Islet precursor cell (in vitro differentiated cells): ENCODE results near the gene RDH14.

Experiments
- DNase-seq: peaks from one replicate; pipeline ENCODE4 v3.0.0-alpha.2; 2018

RDH14 gene

DNA sequence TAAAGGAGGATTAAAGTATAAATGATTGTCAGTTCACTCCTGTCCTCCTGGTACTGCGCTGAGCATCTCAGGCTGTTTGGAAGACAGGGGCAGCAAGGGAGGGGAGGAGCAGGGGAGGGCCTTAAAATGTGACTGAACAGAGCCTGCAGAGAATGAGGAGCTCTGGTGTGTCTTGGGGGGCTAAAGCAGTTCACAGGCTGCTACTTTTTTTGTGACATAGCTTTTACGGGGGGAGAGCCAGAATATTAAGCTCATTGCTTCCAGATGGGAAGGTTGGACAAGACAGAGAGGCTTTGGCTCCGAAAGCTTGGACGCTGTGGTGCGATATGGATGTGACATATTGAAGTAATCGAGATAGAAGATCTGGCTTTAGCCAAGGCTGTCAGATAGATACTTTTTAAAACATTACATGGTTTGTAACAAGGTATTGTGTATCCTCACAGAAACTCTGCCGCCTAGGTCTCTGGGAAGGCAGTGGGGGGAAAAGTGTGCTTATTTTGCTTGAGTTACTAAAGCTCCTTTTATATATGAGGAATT is 40.5 kb downstream of the RDH14 start:
- DNase-seq, result no peak

DNA sequence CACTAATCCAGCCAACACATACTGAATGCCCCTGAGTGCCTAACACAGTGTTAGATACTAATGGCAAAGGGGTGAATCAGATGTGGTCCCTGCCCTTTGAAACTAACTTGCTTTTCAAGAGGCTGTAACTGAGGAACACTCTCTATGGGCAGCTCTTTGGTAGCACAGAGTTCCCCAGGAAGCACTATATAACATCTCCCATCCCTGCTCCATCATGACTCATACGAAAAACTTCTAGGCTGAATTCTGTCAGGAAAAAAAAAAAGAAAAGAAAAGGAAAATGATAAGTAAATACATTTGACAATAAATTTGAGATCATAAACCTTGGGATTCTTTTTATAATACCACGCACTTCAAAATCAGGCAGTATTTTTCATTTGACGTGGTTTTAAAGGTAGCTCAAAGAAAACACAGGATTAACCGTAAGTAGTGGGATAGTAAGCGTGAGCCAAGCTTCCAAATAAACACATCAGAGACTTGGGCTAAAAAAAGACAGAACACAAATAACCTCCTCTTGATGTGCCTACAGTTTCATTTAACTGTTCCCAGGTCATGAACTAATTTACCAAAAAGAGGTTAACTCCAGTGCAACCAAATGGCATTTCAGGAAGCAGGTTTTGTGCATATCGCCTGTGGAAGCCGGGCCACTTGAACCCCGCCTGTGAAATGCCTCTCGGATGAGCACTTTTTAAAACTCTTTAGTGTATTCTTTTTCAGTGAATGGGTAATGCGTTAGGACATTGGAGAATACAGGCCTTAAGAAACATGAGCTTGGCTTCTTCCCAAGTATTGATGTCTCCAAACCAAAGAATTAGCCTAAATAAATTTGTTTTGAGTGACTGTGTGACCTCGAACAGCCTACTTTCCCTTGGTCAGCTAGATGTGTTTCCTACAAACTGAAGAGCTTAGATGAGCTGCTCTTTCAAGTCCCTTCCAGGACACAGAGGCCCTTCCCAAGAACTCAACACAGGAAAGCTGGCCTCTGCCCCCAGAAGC is 42.0 kb downstream of the RDH14 start:
- DNase-seq, result no peak

GRCh38 chr2:18517386-18517785 is 43.1 kb downstream of the RDH14 start:
- no peak for DNase-seq

DNA sequence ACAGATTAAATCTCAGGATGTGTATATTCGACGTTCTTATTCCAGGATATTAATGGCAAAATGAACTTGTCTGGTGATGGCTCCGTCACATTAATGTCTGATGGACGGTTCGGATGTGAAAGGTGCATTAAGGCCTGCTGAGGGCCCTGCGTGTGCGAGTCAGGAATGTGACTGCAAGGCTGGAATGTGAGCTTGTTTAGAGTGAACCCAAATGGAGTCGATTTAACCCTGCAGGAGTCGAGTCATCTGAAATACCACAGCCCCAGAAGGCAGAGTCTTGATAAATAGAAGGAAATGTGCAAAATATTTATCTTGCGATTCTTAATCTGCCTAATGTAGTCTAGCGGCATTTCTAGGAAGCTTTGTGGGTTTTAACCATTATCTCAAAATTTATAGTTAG is 44.3 kb downstream of the RDH14 start:
- peak; percentile 83 for DNase-seq

DNA sequence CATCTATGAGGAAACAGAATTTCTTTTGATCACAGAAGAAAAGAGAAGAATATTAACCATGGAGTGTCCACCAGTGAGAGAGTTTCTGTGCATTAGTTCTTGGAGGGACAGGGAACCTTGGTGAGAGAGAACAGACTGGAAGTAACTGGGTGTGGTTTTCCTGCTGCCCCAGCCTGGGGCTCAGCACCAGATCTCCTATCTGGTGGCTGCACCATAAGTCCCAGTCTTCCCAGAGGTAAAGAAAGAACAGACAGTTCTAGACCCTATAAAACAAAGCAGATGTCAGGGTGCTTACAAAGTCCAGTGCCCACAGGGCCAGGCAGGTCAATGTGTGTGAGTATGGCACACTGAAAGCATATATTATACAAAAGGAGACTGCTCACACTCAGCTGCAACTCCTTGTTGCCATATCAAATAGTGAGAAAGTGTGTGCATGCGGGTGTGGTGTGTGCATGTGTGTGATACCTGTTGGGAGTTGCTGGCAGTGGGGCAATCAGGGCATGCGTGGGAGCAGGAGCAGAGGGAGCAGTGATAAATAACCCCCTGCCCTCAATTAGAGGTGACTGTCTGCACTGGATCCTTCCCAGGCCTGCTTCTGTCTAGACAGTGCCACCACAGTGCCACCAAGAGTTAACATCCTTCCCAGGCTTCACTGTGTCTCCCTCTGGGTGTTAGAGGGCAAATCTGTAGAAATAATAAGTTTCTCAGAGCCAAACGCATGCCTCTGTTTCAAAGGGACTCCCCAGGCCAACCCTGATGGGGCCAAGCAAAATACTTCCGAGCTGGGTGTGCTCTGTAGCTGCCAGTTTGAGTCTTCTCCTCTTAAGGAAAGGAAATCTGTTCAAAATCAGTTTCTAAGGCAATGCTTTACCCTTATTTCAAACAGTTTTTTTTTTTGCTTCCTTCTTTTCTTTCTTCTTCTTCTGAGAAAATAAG is 45.7 kb downstream of the RDH14 start:
- peak; percentile 78 for DNase-seq

- no peak for DNase-seq
Measured at GRCh38 chr2:18510775-18511174, 49.7 kb downstream of the RDH14 start.

- no peak for DNase-seq
Measured at GRCh38 chr2:18506883-18507509, 53.5 kb downstream of the RDH14 start.

DNA sequence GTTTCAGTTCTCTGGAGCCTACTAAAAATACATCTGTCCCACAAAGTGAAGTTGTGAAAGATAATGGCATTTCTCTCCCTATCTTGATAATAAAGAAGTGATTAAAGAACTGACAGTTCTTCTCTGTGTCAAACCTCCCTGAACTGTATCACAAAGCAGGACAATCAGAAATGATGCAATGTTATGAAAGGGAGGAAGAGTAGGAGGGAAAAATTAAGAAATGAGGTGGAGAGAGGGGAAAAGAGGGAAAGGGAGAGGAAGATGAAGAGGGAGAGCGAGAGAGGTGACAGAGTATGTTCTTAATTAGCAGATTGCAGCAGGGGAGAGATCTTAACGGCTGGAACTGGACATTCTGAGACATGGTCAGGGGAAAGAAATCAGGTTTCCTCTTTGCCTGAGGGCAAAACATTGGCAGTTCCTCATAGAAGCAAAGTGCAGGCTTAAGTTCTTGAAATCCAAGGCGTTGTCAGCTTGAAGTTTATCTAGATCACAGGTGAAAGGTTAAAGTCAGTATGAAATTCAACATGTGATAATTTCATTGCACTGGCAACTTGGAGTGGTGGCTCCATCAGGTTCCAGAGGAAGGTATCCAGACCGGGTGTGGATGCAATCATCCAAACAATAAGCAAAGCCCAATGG is 54.6 kb downstream of the RDH14 start:
- DNase-seq, result no peak
